Transverse colon (tissue), 4 donors: ENCODE results near the gene CYP4Z1. TPM values are rescaled to one million over a fixed set of nuclear protein-coding genes. Genes with fewer than 3 reads are reported as not detected.
"Not testable (repeated sequence)": the region's sequence is repeated elsewhere in the genome, so short reads cannot be mapped to it uniquely, and the experiment has no call there.

Source experiments
- DNase-seq: peaks from one replicate; pipeline ENCODE4 v3.0.0-alpha.2; 2019
- H3K27ac ChIP-seq, 4 donors: fragments of 200-600 bp; sonication (generic); 2 replicates each; pipeline ENCODE4 v1.5.1; 2016 to 2018; ENCODE audit warnings: inconsistent platforms in 4 of 4
- H3K27me3 ChIP-seq: fragments of 200-600 bp; sonication (generic); 2 replicates; pipeline ENCODE4 v1.5.1; 2017; ENCODE audit warnings: inconsistent platforms
- H3K36me3 ChIP-seq, 4 donors: fragments of 200-600 bp; sonication (generic); 2 replicates each; pipeline ENCODE4 v1.5.1; 2017 to 2019; ENCODE audit warnings: inconsistent platforms in 4 of 4
- H3K4me1 ChIP-seq, 4 donors: fragments of 200-600 bp; sonication (generic); 2 replicates each; pipeline ENCODE4 v1.5.1; 2017 to 2020; ENCODE audit warnings: inconsistent platforms in 4 of 4
- H3K4me3 ChIP-seq, 4 donors: fragments of 200-600 bp; sonication (generic); 1 replicate in 1 of 4; 2 replicates in 3 of 4; pipeline versions ENCODE4 v1.5.1 to v1.6.1; 2017 to 2019; ENCODE audit warnings: inconsistent platforms in 4 of 4
- H3K9me3 ChIP-seq, 2 donors: fragments of 200-600 bp; sonication (generic); 2 replicates each; pipeline ENCODE4 v1.5.1; 2017 to 2019; ENCODE audit warnings: inconsistent platforms in 2 of 2
- EP300 ChIP-seq: sonication (generic); formaldehyde crosslinking; IDR thresholded peaks from one replicate; pipeline ENCODE4 v1.6.1; 2017; ENCODE audit warnings: antibody characterized with exemption, low read depth
- POLR2A ChIP-seq: fragments of 450-650 bp; IDR thresholded peaks from one replicate; pipeline ENCODE4 v1.6.1; 2016; ENCODE audit warnings: antibody characterized with exemption, mild to moderate bottlenecking, moderate library complexity
- POLR2AphosphoS5 ChIP-seq, 3 donors: sonication (generic); formaldehyde crosslinking; IDR thresholded peaks; one replicate each; pipeline ENCODE4 v1.6.1; 2016; ENCODE audit warnings: antibody characterized with exemption in 3 of 3
- WGBS, 2 donors: methylation state at CpG; one replicate each; pipeline ENCODE4 v1.1.5; 2018; ENCODE audit warnings: low coverage in 1 of 2; 5-methylcytosine and 5-hydroxymethylcytosine counted together
- in situ Hi-C, 4 donors: fragments of 200-750 bp; cut with MboI; loops; one replicate each; pipeline versions ENCODE4 v1.15.0 to v1.15.1; 2017; ENCODE audit warnings: low sequenced_read_pairs in 3 of 4, low pct_ligation_motif_present in 1 of 4, low pct_unique_long_range_greater_than_20kb in 1 of 4
- intact Hi-C: fragments of 100-400 bp; cut with DNase I; formaldehyde crosslinking; loops from one replicate; pipeline ENCODE4 v1.15.1; 2023; ENCODE audit warnings: low total_unique reads
- total RNA-seq, 4 donors: library from RNA; depleted of rRNA; stranded (reverse); fragments of >200 nt; gene quantifications; one replicate each; pipeline ENCODE4 v1.1.0, GENCODE V29; 2016
- TF ChIP-seq, protein P1 (sequence below), 5 experiments: fragments of 200-600 bp in 3 of 5; fragments of 450-650 bp in 2 of 5; sonication (generic) in 3 of 5; IDR thresholded peaks; 1 replicate in 2 of 5; 2 replicates in 3 of 5; pipeline ENCODE4 v1.5.1; 2016 to 2017; ENCODE audit warnings: antibody characterized with exemption in 5 of 5, inconsistent platforms in 3 of 5, mild to moderate bottlenecking in 2 of 5, moderate library complexity in 1 of 5

Gene CYP4Z1
- total RNA-seq, 4 donors from 2014 or later = 1.00 to 1.9 TPM; not detected in 2

DNA sequence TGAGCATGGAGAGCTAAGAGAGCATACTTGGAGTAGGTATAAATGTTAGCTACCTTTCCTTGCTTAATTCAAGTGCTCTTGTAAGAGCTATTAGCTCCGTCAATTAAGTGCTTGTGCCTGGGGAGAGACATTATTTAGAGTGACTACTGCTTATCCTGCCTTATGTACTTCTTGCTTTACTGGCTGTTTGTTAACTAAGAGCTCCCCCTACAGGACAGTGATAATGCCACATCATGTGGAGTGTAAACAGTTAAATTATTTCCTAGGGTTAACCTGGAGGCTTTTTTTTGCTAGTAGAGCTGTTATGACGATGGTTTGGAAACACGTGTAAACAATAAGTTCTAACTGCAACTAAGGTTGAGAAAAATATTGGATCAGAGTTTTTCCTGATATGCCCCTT is 24.4 kb downstream of the CYP4Z1 start:
- WGBS, 2 donors = 0 to 11% methylated on average over 1 to 3 of the region's 3 CpGs
- H3K27ac ChIP-seq, DNase-seq, H3K4me1 ChIP-seq, H3K9me3 ChIP-seq, intact Hi-C loops, H3K36me3 ChIP-seq, H3K27me3 ChIP-seq, in situ Hi-C loops, H3K4me3 ChIP-seq: not testable (repeated sequence)
- TF ChIP-seq, protein P1, sequence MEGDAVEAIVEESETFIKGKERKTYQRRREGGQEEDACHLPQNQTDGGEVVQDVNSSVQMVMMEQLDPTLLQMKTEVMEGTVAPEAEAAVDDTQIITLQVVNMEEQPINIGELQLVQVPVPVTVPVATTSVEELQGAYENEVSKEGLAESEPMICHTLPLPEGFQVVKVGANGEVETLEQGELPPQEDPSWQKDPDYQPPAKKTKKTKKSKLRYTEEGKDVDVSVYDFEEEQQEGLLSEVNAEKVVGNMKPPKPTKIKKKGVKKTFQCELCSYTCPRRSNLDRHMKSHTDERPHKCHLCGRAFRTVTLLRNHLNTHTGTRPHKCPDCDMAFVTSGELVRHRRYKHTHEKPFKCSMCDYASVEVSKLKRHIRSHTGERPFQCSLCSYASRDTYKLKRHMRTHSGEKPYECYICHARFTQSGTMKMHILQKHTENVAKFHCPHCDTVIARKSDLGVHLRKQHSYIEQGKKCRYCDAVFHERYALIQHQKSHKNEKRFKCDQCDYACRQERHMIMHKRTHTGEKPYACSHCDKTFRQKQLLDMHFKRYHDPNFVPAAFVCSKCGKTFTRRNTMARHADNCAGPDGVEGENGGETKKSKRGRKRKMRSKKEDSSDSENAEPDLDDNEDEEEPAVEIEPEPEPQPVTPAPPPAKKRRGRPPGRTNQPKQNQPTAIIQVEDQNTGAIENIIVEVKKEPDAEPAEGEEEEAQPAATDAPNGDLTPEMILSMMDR (IDR thresholded peaks at IDR 0.05) = peak in 2 of 5 experiments; percentile 28 to 32

GRCh38 chr1:47104816-47105215 is 37.8 kb downstream of the CYP4Z1 start:
- Histone ChIP-seq H3K4me1 (no peaks in the 10 kb centered on the region), H3K27ac (no peak overlapping the region), H3K27me3 (no peaks in the 10 kb centered on the region), H3K9me3 (peaks cover 0 to 9% of the 10 kb centered on the region in 2 donors), H3K36me3 (no peaks in the 10 kb centered on the region), H3K4me3 (no peak overlapping the region)
- DNase-seq = no peak
- intact Hi-C loops = no loop called here
- WGBS, 2 donors = 87% methylated on average over 3 of the region's 3 CpGs; no CpG with 5 or more reads in 1 of the 2 donors
- in situ Hi-C loops = no loop called here
- TF ChIP-seq POLR2AphosphoS5 (IDR thresholded peaks at IDR 0.05) (no peak), POLR2A (no peak), EP300 (no peak)
- TF ChIP-seq, protein P1 (IDR thresholded peaks at IDR 0.05) = no peak

GRCh38 chr1:47106792-47107191 is 39.8 kb downstream of the CYP4Z1 start:
- no peak for DNase-seq
- intact Hi-C loops = no loop called here
- Histone ChIP-seq H3K27me3 (no peaks in the 10 kb centered on the region), H3K27ac (no peak overlapping the region), H3K4me1 (no peaks in the 10 kb centered on the region), H3K9me3 (peaks cover 0 to 9% of the 10 kb centered on the region in 2 donors), H3K4me3 (no peak overlapping the region), H3K36me3 (no peaks in the 10 kb centered on the region)
- in situ Hi-C loops = no loop called here
- no peak for TF ChIP-seq POLR2A
- TF ChIP-seq, protein P1 (IDR thresholded peaks at IDR 0.05) = no peak
- no peak for TF ChIP-seq POLR2AphosphoS5 (IDR thresholded peaks at IDR 0.05)
- TF ChIP-seq EP300 = no peak
- WGBS, 2 donors = 85 to 87% methylated on average over 3 of the region's 3 CpGs

DNA sequence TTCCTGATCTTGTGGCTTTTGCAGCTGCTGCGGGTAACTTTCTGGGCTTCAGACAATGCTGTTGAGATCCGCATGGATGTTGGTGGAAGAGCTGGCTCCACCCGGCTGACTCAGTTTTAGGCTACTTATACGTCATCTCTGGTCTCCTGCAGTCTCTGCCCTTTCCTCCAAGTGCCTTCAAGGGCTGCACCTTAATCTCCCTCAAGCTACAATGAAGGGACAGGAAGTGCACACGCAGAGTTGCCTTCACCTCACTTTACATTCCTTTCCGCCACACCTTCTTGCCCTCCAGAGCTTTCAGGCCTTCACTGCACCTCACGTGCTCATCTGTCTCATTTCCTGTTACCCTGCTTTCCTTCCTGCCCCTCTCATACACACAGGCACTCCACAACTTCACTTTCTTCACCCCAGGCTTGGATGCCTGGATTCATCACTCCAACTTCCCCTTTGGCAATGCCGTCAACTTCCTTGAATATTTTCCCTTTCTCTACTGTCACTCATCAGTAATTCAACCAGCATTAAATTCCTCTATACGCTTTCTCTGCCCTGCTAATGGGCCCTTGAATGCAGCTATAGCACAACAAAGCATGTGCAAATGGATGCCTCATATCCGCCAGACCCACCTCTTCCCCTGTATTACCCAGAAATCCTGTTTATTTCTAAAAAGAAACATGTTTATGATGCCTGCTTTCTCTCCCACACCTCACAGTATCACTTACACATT is 41.0 kb downstream of the CYP4Z1 start:
- WGBS, 2 donors = 67 to 68% methylated on average over 7 to 8 of the region's 10 CpGs
- in situ Hi-C loops, DNase-seq: not testable (repeated sequence)

GRCh38 chr1:47109482-47109881 is 42.5 kb downstream of the CYP4Z1 start:
- H3K9me3 ChIP-seq, in situ Hi-C loops, H3K27ac ChIP-seq, intact Hi-C loops, H3K4me1 ChIP-seq, H3K4me3 ChIP-seq, H3K27me3 ChIP-seq, H3K36me3 ChIP-seq, DNase-seq: not testable (repeated sequence)

More for the DNA sequence above, 41.0 kb downstream of the CYP4Z1 start:
- H3K27me3 ChIP-seq, intact Hi-C loops, H3K36me3 ChIP-seq, H3K9me3 ChIP-seq, H3K27ac ChIP-seq, H3K4me3 ChIP-seq, H3K4me1 ChIP-seq: not testable (repeated sequence)
